MM.1S (cell line): Measurements from ENCODE around the gene BTN2A1.

ENCODE experiments used
- EZH2 ChIP-seq: fragments of 300-600 bp; sonication (generic); optimal IDR thresholded peaks from 2 replicates; pipeline ENCODE3; 2017; ENCODE audit warnings: low read depth, mild to moderate bottlenecking, antibody characterized with exemption, low read length, mixed read lengths
- EZH2phosphoT487 ChIP-seq: fragments of 300-600 bp; sonication (generic); IDR thresholded peaks from 2 replicates; pipeline ENCODE4 v1.6.1; 2018; ENCODE audit warnings: antibody characterized with exemption, low read length
- TF ChIP-seq, protein P1 (sequence below): fragments of 300-600 bp; sonication (generic); IDR thresholded peaks from 2 replicates; pipeline ENCODE4 v1.5.1; 2016; ENCODE audit warnings: antibody characterized with exemption, low read length, mixed read lengths

DNA sequence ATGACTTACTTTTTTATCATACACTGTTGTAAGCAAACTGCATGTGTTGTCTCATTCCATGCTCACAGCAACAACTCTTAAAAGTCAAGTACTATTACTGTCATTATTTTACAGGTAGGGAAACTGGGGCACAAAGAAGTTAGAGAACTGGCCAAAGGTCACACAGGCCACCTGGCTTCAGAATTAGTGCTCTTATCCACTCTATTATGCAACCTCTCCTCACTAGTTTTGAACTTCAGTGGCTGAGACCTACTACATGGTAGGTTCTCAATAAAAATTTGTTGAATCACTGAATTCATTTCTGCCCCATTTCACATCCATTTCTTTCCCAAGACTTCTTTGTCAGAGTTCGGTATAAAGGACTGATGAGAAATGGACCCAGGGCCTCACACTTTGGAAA is 19.8 kb upstream of the BTN2A1 start:
- TF ChIP-seq, protein P1, sequence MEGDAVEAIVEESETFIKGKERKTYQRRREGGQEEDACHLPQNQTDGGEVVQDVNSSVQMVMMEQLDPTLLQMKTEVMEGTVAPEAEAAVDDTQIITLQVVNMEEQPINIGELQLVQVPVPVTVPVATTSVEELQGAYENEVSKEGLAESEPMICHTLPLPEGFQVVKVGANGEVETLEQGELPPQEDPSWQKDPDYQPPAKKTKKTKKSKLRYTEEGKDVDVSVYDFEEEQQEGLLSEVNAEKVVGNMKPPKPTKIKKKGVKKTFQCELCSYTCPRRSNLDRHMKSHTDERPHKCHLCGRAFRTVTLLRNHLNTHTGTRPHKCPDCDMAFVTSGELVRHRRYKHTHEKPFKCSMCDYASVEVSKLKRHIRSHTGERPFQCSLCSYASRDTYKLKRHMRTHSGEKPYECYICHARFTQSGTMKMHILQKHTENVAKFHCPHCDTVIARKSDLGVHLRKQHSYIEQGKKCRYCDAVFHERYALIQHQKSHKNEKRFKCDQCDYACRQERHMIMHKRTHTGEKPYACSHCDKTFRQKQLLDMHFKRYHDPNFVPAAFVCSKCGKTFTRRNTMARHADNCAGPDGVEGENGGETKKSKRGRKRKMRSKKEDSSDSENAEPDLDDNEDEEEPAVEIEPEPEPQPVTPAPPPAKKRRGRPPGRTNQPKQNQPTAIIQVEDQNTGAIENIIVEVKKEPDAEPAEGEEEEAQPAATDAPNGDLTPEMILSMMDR = no peak
- TF ChIP-seq EZH2 (no peak), EZH2phosphoT487 (no peak)
